ENCODE data around the gene SH2D5.

- TF ChIP-seq CTCF (IDR thresholded peaks at IDR 0.05; ENCODE audit: poor library complexity) (no peak), EZH2phosphoT487 (IDR thresholded peaks at IDR 0.05; ENCODE audit: low read depth, severe bottlenecking, unreplicated experiment) (no peak)
These were observed 30.9 kb upstream of the SH2D5 start for GRCh38 chr1:20763417-20763816.

Data from hepatocyte (in vitro differentiated cells).